Measurements from ENCODE around the gene MAS1L. TPM values are rescaled to one million over a fixed set of nuclear protein-coding genes. Genes with fewer than 3 reads are reported as not detected.

The MAS1L gene
- total and polyA plus RNA-seq, 4 donors = not detected

DNA sequence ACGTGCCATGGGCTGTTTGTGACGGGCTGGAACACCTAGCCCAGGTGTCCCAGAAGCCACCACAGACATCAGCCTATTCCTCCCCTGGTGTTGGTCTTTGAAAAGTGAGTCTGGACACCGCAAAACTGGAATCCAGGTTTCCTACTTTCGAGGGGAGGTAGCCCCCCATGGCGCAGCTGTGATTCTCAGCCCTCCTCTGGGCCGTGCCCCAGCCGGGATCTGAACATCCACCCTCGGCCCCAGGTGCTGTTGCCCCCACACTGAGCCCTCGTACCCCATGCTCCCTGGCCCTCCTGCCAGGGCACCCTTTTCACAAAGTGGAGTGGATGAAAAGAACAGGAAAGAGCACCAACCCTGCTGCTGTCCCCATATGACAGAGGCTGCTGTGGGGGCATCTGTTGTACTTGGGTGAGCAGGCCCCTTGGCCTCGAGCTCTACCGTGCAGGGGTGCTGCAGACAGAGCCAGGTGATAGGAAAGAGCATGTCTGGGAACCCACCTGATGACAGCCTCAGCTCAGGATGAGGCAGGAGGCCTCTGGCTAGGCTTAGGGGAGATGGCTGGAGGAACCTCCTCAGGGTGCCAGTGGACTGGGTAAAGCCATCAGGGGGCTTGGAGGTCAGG, 18.8 kb upstream of the MAS1L start:
- no peak for DNase-seq (ENCODE audit: low spot score)
- WGBS = 76% methylated on average over 11 of the region's 11 CpGs

DNA sequence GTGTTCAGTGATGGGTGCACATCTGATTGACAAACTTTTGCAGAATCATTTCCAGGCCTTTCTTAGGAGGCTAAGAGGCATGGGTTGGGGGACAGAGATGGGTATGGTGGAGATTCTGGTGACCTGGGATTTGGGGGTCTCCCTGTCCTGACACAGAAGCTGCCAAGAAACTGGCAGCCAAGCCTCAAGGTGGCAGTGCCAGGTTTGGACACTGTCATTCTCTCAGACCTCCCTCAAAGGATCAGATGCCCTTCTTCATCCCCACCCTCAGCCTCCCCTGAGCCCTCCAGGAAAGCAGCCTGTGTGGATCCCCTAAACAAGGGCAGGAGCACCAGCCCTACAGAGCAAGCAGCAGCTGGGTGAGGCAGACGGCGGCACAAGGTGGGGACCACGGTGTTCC, 18.1 kb upstream of the MAS1L start:
- TF ChIP-seq TAF1 (conservative IDR thresholded peaks at IDR 0.05) (no peak), FOXA1 (IDR thresholded peaks at IDR 0.05) (no peak)
- no peak for DNase-seq (ENCODE audit: low spot score)
- no peak overlapping the region for H3K4me3 ChIP-seq (ENCODE audit: low read depth in 1 of 3, low read length in 3 of 3)
- no peak overlapping the region for H3K9ac ChIP-seq (ENCODE audit: low read depth in 1 of 2, low read length in 2 of 2)
- no peaks in the 10 kb centered on the region for H3K27me3 ChIP-seq (ENCODE audit: control insufficient read depth in 4 of 4, insufficient read depth in 4 of 4, low read length in 3 of 4)
- H3K9me3 ChIP-seq (ENCODE audit: control insufficient read depth in 4 of 4, low read length in 3 of 4) = no peaks in the 10 kb centered on the region
- H3K4me1 ChIP-seq (ENCODE audit: control insufficient read depth in 4 of 4, insufficient read depth in 4 of 4, low read length in 3 of 4) = no peaks in the 10 kb centered on the region
- no peak overlapping the region for H3K27ac ChIP-seq (ENCODE audit: low read depth in 1 of 2, low read length in 2 of 2)
- 93% methylated on average over 3 of the region's 3 CpGs for WGBS
- H3K36me3 ChIP-seq (ENCODE audit: control insufficient read depth in 4 of 4, insufficient read depth in 3 of 4, low read depth in 1 of 4, low read length in 3 of 4) = no peaks in the 10 kb centered on the region

More for the DNA sequence above, 18.8 kb upstream of the MAS1L start:
- H3K9me3 ChIP-seq (ENCODE audit: control insufficient read depth in 4 of 4, low read length in 3 of 4) = no peaks in the 10 kb centered on the region
- TF ChIP-seq, protein P1, sequence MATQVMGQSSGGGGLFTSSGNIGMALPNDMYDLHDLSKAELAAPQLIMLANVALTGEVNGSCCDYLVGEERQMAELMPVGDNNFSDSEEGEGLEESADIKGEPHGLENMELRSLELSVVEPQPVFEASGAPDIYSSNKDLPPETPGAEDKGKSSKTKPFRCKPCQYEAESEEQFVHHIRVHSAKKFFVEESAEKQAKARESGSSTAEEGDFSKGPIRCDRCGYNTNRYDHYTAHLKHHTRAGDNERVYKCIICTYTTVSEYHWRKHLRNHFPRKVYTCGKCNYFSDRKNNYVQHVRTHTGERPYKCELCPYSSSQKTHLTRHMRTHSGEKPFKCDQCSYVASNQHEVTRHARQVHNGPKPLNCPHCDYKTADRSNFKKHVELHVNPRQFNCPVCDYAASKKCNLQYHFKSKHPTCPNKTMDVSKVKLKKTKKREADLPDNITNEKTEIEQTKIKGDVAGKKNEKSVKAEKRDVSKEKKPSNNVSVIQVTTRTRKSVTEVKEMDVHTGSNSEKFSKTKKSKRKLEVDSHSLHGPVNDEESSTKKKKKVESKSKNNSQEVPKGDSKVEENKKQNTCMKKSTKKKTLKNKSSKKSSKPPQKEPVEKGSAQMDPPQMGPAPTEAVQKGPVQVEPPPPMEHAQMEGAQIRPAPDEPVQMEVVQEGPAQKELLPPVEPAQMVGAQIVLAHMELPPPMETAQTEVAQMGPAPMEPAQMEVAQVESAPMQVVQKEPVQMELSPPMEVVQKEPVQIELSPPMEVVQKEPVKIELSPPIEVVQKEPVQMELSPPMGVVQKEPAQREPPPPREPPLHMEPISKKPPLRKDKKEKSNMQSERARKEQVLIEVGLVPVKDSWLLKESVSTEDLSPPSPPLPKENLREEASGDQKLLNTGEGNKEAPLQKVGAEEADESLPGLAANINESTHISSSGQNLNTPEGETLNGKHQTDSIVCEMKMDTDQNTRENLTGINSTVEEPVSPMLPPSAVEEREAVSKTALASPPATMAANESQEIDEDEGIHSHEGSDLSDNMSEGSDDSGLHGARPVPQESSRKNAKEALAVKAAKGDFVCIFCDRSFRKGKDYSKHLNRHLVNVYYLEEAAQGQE (IDR thresholded peaks at IDR 0.05) = no peak
- TF ChIP-seq, protein P2, sequence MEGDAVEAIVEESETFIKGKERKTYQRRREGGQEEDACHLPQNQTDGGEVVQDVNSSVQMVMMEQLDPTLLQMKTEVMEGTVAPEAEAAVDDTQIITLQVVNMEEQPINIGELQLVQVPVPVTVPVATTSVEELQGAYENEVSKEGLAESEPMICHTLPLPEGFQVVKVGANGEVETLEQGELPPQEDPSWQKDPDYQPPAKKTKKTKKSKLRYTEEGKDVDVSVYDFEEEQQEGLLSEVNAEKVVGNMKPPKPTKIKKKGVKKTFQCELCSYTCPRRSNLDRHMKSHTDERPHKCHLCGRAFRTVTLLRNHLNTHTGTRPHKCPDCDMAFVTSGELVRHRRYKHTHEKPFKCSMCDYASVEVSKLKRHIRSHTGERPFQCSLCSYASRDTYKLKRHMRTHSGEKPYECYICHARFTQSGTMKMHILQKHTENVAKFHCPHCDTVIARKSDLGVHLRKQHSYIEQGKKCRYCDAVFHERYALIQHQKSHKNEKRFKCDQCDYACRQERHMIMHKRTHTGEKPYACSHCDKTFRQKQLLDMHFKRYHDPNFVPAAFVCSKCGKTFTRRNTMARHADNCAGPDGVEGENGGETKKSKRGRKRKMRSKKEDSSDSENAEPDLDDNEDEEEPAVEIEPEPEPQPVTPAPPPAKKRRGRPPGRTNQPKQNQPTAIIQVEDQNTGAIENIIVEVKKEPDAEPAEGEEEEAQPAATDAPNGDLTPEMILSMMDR (IDR thresholded peaks at IDR 0.05; ENCODE audit: low read depth, low read length, missing input control) = no peak
- TF ChIP-seq TAF1 (conservative IDR thresholded peaks at IDR 0.05) = no peak
- no peak for TF ChIP-seq FOXA2 (IDR thresholded peaks at IDR 0.05)
- TF ChIP-seq SP1 (IDR thresholded peaks at IDR 0.05) = no peak
- TF ChIP-seq, protein P3, sequence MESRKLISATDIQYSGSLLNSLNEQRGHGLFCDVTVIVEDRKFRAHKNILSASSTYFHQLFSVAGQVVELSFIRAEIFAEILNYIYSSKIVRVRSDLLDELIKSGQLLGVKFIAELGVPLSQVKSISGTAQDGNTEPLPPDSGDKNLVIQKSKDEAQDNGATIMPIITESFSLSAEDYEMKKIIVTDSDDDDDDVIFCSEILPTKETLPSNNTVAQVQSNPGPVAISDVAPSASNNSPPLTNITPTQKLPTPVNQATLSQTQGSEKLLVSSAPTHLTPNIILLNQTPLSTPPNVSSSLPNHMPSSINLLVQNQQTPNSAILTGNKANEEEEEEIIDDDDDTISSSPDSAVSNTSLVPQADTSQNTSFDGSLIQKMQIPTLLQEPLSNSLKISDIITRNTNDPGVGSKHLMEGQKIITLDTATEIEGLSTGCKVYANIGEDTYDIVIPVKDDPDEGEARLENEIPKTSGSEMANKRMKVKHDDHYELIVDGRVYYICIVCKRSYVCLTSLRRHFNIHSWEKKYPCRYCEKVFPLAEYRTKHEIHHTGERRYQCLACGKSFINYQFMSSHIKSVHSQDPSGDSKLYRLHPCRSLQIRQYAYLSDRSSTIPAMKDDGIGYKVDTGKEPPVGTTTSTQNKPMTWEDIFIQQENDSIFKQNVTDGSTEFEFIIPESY (IDR thresholded peaks at IDR 0.05) = no peak
- no peak for TF ChIP-seq NR2F2 (IDR thresholded peaks at IDR 0.05)
- TF ChIP-seq, protein P4, sequence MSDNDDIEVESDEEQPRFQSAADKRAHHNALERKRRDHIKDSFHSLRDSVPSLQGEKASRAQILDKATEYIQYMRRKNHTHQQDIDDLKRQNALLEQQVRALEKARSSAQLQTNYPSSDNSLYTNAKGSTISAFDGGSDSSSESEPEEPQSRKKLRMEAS (IDR thresholded peaks at IDR 0.05) = no peak
- TF ChIP-seq GABPA (IDR thresholded peaks at IDR 0.05 in 1 of 2, conservative IDR thresholded peaks at IDR 0.05 in 1 of 2) = no peak
- no peak overlapping the region for H3K9ac ChIP-seq (ENCODE audit: low read depth in 1 of 2, low read length in 2 of 2)
- no peaks in the 10 kb centered on the region for H3K4me1 ChIP-seq (ENCODE audit: control insufficient read depth in 4 of 4, insufficient read depth in 4 of 4, low read length in 3 of 4)
- no peak overlapping the region for H3K27ac ChIP-seq (ENCODE audit: low read depth in 1 of 2, low read length in 2 of 2)
- no peaks in the 10 kb centered on the region for H3K27me3 ChIP-seq (ENCODE audit: control insufficient read depth in 4 of 4, insufficient read depth in 4 of 4, low read length in 3 of 4)
- H3K36me3 ChIP-seq (ENCODE audit: control insufficient read depth in 4 of 4, insufficient read depth in 3 of 4, low read depth in 1 of 4, low read length in 3 of 4) = no peaks in the 10 kb centered on the region
- H3K4me3 ChIP-seq (ENCODE audit: low read depth in 1 of 3, low read length in 3 of 3) = no peak overlapping the region

Data from liver (tissue), 9 donors.